ENCODE measurements around the gene TEX28. TPM values are rescaled to one million over a fixed set of nuclear protein-coding genes. Genes with fewer than 3 reads are reported as not detected.
"Not testable (repeated sequence)": the region's sequence is repeated elsewhere in the genome, so short reads cannot be mapped to it uniquely, and the experiment has no call there.

TEX28 gene
- polyA plus RNA-seq, 4 donors, result not detected

- DNase-seq (ENCODE audit: low read depth in 4 of 4, low spot score in 2 of 4), result no peak
Measured at GRCh38 chrX:154312116-154312515, 17.2 kb upstream of the TEX28 start.

DNA sequence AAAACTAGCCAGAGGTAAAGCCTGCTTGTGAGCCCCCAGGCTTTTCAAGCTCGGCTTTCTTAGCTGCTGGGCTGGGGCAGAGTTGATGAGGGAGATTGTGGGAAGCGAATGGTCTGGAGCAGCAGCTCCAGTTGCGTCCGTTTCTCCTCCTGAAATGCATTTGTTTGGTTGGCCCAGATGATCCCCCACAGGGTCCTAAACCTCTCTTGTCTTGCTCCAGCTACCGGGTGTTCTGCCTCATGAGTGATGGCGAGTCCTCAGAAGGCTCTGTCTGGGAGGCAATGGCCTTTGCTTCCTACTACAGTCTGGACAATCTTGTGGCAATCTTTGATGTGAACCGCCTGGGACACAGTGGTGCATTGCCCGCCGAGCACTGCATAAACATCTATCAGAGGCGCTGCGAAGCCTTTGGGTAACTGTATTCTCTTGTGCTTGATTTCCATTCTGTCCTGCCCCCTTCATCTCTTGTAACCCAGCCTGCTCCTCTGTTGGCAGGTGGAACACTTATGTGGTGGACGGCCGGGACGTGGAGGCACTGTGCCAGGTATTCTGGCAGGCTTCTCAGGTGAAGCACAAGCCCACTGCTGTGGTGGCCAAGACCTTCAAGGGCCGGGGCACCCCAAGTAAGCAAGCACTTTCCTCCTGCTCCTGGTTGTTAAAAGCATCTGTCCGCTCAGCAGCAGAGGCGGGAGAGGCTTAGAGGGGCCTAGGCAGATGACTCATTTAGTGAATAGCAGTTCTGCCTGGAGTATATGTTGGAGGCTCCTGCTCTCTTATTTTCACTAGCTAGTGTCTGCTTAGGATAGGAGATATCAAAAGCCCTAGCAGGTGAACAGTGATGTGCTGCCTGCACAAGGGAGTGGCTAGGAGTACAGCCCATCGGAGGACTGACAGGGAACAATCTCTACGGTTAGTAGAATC is 16.0 kb upstream of the TEX28 start:
- DNase-seq (ENCODE audit: low read depth in 4 of 4, low spot score in 2 of 4), result no peak

GRCh38 chrX:154309041-154309775 is 14.3 kb upstream of the TEX28 start:
- DNase-seq (ENCODE audit: low read depth in 4 of 4, low spot score in 2 of 4), result no peak

GRCh38 chrX:154308108-154308946 is 13.4 kb upstream of the TEX28 start:
- no peak for DNase-seq (ENCODE audit: low read depth in 4 of 4, low spot score in 2 of 4)

GRCh38 chrX:154307202-154307601 is 12.3 kb upstream of the TEX28 start:
- DNase-seq (ENCODE audit: low read depth in 4 of 4, low spot score in 2 of 4), result no peak

- DNase-seq (ENCODE audit: low read depth in 4 of 4, low spot score in 2 of 4), result no peak
Measured at GRCh38 chrX:154305541-154306205, 10.7 kb upstream of the TEX28 start.

- DNase-seq (ENCODE audit: low read depth in 4 of 4, low spot score in 2 of 4), result no peak
Measured at GRCh38 chrX:154304846-154305245, 9.9 kb upstream of the TEX28 start.

- DNase-seq (ENCODE audit: low read depth in 4 of 4, low spot score in 2 of 4), result no peak
Measured at GRCh38 chrX:154303476-154303875, 8.6 kb upstream of the TEX28 start.

GRCh38 chrX:154302998-154303397 is 8.1 kb upstream of the TEX28 start:
- not testable (repeated sequence) for DNase-seq (ENCODE audit: low read depth in 4 of 4, low spot score in 2 of 4)

GRCh38 chrX:154300816-154301215 is 5.9 kb upstream of the TEX28 start:
- no peak for DNase-seq (ENCODE audit: low read depth in 4 of 4, low spot score in 2 of 4)

GRCh38 chrX:154298312-154298711 is 3.4 kb upstream of the TEX28 start:
- DNase-seq (ENCODE audit: low read depth in 4 of 4, low spot score in 2 of 4), result no peak

- no peak for DNase-seq (ENCODE audit: low read depth in 4 of 4, low spot score in 2 of 4)
Measured at GRCh38 chrX:154296731-154297130, 1.8 kb upstream of the TEX28 start.

DNA sequence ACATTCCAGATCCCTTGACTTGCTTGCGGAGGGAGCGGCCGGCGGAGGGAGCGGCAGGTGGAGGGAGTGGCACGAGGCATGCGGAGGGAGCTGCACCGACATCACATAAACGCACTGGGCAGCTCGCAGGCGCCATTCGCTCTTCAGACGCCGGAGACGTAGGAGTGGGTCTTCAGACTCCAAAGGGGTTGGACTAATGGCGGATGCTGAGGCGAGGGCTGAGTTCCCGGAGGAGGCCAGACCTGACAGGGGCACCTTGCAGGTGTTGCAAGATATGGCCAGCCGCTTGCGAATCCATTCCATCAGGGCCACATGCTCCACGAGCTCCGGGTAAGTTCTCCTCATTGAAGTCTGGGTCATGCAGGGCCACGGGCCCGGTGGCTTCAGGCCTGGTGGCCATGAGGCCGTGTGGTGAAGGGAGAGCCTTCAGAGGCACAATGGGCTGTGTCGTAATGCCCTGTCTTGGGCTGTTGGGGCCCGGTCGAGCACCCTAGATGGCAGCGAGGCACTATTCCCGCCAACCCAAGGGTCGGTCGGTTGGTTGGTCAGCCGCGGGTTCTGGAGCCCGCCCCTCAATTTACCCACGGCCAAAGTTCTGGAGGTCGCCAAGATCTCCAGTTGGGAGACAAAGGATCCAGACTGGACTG is 863 bp upstream of the TEX28 start, which contains the start of gene TKTL1:
Gene TKTL1, plus strand, starts transcription at position 132 of the 647 bp plus-strand sequence. Its CDS starts 65 bp downstream, at position 197.
- DNase-seq (ENCODE audit: low read depth in 4 of 4, low spot score in 2 of 4), result no peak

- DNase-seq (ENCODE audit: low read depth in 4 of 4, low spot score in 2 of 4), result not testable (repeated sequence)
Measured at GRCh38 chrX:154286406-154286805, 8.5 kb downstream of the TEX28 start.

GRCh38 chrX:154284489-154285338 is 10.2 kb downstream of the TEX28 start:
- not testable (repeated sequence) for DNase-seq (ENCODE audit: low read depth in 4 of 4, low spot score in 2 of 4)

DNA sequence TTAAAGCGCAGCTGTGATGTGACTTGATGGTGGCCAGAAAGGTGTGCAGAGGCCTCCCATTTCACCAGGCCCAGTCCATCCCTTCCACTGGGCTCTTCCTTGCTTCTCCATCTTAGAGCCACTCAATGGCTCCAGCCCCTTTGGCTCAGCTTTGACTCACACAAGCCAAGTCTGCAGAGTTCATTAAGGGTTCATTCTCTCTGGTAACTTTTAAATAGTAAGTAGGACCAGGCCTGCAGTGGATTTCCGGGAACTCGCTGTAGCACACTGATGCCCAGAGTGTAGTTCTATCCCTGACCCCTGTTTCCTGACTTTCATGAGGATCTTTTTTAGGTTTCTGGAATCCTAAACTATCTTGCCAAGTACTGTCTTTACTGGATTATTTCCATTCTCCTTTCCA is 25.7 kb downstream of the TEX28 start:
- DNase-seq (ENCODE audit: low read depth in 4 of 4, low spot score in 2 of 4), result not testable (repeated sequence)

DNA sequence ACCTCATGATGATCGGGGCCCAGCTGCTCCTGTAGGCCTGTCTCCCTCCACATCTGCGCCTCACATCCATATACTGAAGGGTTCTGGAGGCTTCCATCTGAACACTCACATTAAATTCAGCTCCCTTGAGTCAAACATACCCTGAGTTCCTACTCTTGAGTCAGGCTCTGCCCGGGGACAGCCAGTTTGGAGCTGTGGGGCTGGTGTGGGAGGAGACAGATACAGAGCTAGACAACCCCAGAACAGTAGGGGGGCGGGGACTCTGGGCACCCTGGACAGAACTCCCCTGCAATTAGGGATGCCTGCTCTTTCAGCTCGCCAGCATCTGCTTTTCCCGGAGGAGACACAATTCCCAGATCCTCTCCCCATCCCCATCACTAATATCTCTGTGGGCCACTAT is 31.9 kb downstream of the TEX28 start:
- not testable (repeated sequence) for DNase-seq (ENCODE audit: low read depth in 4 of 4, low spot score in 2 of 4)

GRCh38 chrX:154258711-154259110 is 36.2 kb downstream of the TEX28 start:
- not testable (repeated sequence) for DNase-seq (ENCODE audit: low read depth in 4 of 4, low spot score in 2 of 4)

DNA sequence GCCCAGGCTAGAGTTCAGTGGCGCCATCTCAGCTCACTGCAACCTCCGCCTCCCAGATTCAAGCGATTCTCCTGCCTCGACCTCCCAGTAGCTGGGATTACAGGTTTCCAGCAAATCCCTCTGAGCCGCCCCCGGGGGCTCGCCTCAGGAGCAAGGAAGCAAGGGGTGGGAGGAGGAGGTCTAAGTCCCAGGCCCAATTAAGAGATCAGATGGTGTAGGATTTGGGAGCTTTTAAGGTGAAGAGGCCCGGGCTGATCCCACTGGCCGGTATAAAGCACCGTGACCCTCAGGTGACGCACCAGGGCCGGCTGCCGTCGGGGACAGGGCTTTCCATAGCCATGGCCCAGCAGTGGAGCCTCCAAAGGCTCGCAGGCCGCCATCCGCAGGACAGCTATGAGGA is 37.6 kb downstream of the TEX28 start, which contains the start of gene OPN1MW3:
Gene OPN1MW3, plus strand, starts transcription at position 301 of the 400 bp plus-strand sequence. Its CDS starts 38 bp downstream, at position 339.
- not testable (repeated sequence) for DNase-seq (ENCODE audit: low read depth in 4 of 4, low spot score in 2 of 4)

Data from left renal cortex interstitium (tissue), 4 donors.